Calu3 (cell line): Measurements from ENCODE around the gene FOXD4L1. TPM values are rescaled to one million over a fixed set of nuclear protein-coding genes. Genes with fewer than 3 reads are reported as not detected.
A peak's percentile ranks its signal among the peaks of the same experiment; 100 is the strongest.
"Not testable (repeated sequence)": the region's sequence is repeated elsewhere in the genome, so short reads cannot be mapped to it uniquely, and the experiment has no call there.

Source experiments
- Bru-seq: library from RNA; stranded (reverse); fragments of 400-500 nt; gene quantifications from one replicate; lab custom pipeline; 2021; lab: Mats Ljungman, UMichigan
- BruChase-seq, 2 experiments: library from RNA; stranded (reverse); fragments of 400-500 nt; gene quantifications; one replicate each; lab custom pipeline; 2021; lab: Mats Ljungman, UMichigan
- BruUV-seq: library from RNA; stranded (reverse); fragments of 400-500 nt; replicated peaks from 2 replicates; lab custom pipeline; 2021; lab: Mats Ljungman, UMichigan
- CTCF ChIA-PET: fragments of 300-600 bp; sonication (Branson Sonifier 250); formaldehyde crosslinking; loops from one replicate; lab custom pipeline; 2022; ENCODE audit warnings: antibody characterized with exemption; lab: Charles Lee
- DNase-seq: peaks from one replicate; pipeline ENCODE4 v3.0.0; 2022
- H3K27ac Mint-ChIP-seq: one replicate; pipeline ENCODE4 v1.8.0; 2022; ENCODE audit warnings: mixed read lengths; ENCODE audit not compliant: unreplicated experiment
- H3K27me3 Mint-ChIP-seq: one replicate; pipeline ENCODE4 v1.8.0; 2022; ENCODE audit warnings: mixed read lengths; ENCODE audit not compliant: unreplicated experiment
- H3K36me3 Mint-ChIP-seq: one replicate; pipeline ENCODE4 v1.8.0; 2022; ENCODE audit warnings: mild to moderate bottlenecking, moderate library complexity, mixed read lengths; ENCODE audit not compliant: insufficient read depth, unreplicated experiment
- H3K4me1 Mint-ChIP-seq: one replicate; pipeline ENCODE4 v1.8.0; 2022; ENCODE audit warnings: mild to moderate bottlenecking, low read depth, mixed read lengths; ENCODE audit not compliant: unreplicated experiment
- H3K4me3 Mint-ChIP-seq: one replicate; pipeline ENCODE4 v1.8.0; 2022; ENCODE audit warnings: mild to moderate bottlenecking, low read depth, moderate library complexity, mixed read lengths; ENCODE audit not compliant: unreplicated experiment
- H3K9me3 Mint-ChIP-seq: one replicate; pipeline ENCODE4 v1.8.0; 2022; ENCODE audit warnings: low read depth, mixed read lengths; ENCODE audit not compliant: unreplicated experiment
- intact Hi-C: fragments of 100-400 bp; cut with micrococcal nuclease; formaldehyde crosslinking; loops from one replicate; pipeline ENCODE4 v1.10.0; 2022; ENCODE audit not compliant: unreplicated experiment
- long read RNA-seq: library from polyadenylated mRNA; stranded (forward); transcript quantifications from one replicate; pipeline ENCODE4 v2.0.0, GENCODE V29; 2022
- total RNA-seq: library from RNA; stranded (reverse); gene quantifications from 2 replicates; pipeline ENCODE4 v1.2.3, GENCODE V29; 2022

FOXD4L1 gene
- total RNA-seq (0.92 and 1.0 TPM in 2 replicates), Bru-seq, nascent RNA (percentile 43 among the genes with signal in this experiment), BruChase-seq, experiment 1, labeled RNA remaining after a 6-hour chase (percentile 41 among the genes with signal in this experiment), BruChase-seq, experiment 2, labeled RNA remaining after a 2-hour chase (percentile 43 among the genes with signal in this experiment)
- long read RNA-seq = 0 reads

GRCh38 chr2:113498365-113498764, at the start of gene FOXD4L1:
Gene FOXD4L1 (plus strand): TSS chr2:113498665. CDS start chr2:113499257, 592 bp downstream.
- H3K9me3 Mint-ChIP-seq, intact Hi-C loops, H3K36me3 Mint-ChIP-seq, CTCF ChIA-PET, H3K27me3 Mint-ChIP-seq, H3K27ac Mint-ChIP-seq, H3K4me1 Mint-ChIP-seq, H3K4me3 Mint-ChIP-seq, DNase-seq, BruUV-seq: not testable (repeated sequence)

GRCh38 chr2:113465770-113466169, 32.7 kb upstream of the FOXD4L1 start:
- intact Hi-C loops, H3K9me3 Mint-ChIP-seq, DNase-seq, H3K27ac Mint-ChIP-seq, H3K4me3 Mint-ChIP-seq, H3K36me3 Mint-ChIP-seq, CTCF ChIA-PET, H3K27me3 Mint-ChIP-seq, H3K4me1 Mint-ChIP-seq, BruUV-seq: not testable (repeated sequence)

GRCh38 chr2:113476688-113477368, 21.6 kb upstream of the FOXD4L1 start:
- H3K4me3 Mint-ChIP-seq, H3K36me3 Mint-ChIP-seq, H3K4me1 Mint-ChIP-seq, DNase-seq, intact Hi-C loops, H3K27ac Mint-ChIP-seq, CTCF ChIA-PET, H3K9me3 Mint-ChIP-seq, H3K27me3 Mint-ChIP-seq, BruUV-seq: not testable (repeated sequence)

- intact Hi-C loops, H3K36me3 Mint-ChIP-seq, DNase-seq, BruUV-seq, H3K9me3 Mint-ChIP-seq, H3K27me3 Mint-ChIP-seq, CTCF ChIA-PET, H3K27ac Mint-ChIP-seq, H3K4me3 Mint-ChIP-seq, H3K4me1 Mint-ChIP-seq: not testable (repeated sequence)
Measured at GRCh38 chr2:113496527-113496926, 1.9 kb upstream of the FOXD4L1 start.

- intact Hi-C loops, H3K4me3 Mint-ChIP-seq, BruUV-seq, H3K9me3 Mint-ChIP-seq, H3K27me3 Mint-ChIP-seq, DNase-seq, H3K27ac Mint-ChIP-seq, CTCF ChIA-PET, H3K36me3 Mint-ChIP-seq, H3K4me1 Mint-ChIP-seq: not testable (repeated sequence)
Measured at GRCh38 chr2:113499019-113499885, 787 bp downstream of the FOXD4L1 start.

- intact Hi-C loops, H3K27ac Mint-ChIP-seq, CTCF ChIA-PET, BruUV-seq, H3K36me3 Mint-ChIP-seq, H3K4me3 Mint-ChIP-seq, H3K27me3 Mint-ChIP-seq, DNase-seq, H3K9me3 Mint-ChIP-seq, H3K4me1 Mint-ChIP-seq: not testable (repeated sequence)
Measured at GRCh38 chr2:113499886-113500722, 1.6 kb downstream of the FOXD4L1 start.

- H3K27me3 Mint-ChIP-seq, H3K4me3 Mint-ChIP-seq, H3K36me3 Mint-ChIP-seq, H3K9me3 Mint-ChIP-seq, intact Hi-C loops, H3K27ac Mint-ChIP-seq, DNase-seq, BruUV-seq, CTCF ChIA-PET, H3K4me1 Mint-ChIP-seq: not testable (repeated sequence)
Measured at GRCh38 chr2:113500723-113501038, 2.2 kb downstream of the FOXD4L1 start.

GRCh38 chr2:113502216-113503093, 4.0 kb downstream of the FOXD4L1 start:
- BruUV-seq, H3K9me3 Mint-ChIP-seq, DNase-seq: not testable (repeated sequence)

More at GRCh38 chr2:113502216-113503093, 4.0 kb downstream of the FOXD4L1 start:
- CTCF ChIA-PET, H3K36me3 Mint-ChIP-seq, H3K27me3 Mint-ChIP-seq, H3K4me1 Mint-ChIP-seq, H3K4me3 Mint-ChIP-seq, H3K27ac Mint-ChIP-seq, intact Hi-C loops: not testable (repeated sequence)
